Ecto neural progenitor cell (in vitro differentiated cells): ENCODE measurements around the gene PIK3CD.
"Not testable (repeated sequence)": the region's sequence is repeated elsewhere in the genome, so short reads cannot be mapped to it uniquely, and the experiment has no call there.

Experiments
- DNase-seq: peaks from one replicate; pipeline ENCODE4 v3.0.0-alpha.2; 2018; ENCODE audit warnings: low spot score

PIK3CD gene

DNA sequence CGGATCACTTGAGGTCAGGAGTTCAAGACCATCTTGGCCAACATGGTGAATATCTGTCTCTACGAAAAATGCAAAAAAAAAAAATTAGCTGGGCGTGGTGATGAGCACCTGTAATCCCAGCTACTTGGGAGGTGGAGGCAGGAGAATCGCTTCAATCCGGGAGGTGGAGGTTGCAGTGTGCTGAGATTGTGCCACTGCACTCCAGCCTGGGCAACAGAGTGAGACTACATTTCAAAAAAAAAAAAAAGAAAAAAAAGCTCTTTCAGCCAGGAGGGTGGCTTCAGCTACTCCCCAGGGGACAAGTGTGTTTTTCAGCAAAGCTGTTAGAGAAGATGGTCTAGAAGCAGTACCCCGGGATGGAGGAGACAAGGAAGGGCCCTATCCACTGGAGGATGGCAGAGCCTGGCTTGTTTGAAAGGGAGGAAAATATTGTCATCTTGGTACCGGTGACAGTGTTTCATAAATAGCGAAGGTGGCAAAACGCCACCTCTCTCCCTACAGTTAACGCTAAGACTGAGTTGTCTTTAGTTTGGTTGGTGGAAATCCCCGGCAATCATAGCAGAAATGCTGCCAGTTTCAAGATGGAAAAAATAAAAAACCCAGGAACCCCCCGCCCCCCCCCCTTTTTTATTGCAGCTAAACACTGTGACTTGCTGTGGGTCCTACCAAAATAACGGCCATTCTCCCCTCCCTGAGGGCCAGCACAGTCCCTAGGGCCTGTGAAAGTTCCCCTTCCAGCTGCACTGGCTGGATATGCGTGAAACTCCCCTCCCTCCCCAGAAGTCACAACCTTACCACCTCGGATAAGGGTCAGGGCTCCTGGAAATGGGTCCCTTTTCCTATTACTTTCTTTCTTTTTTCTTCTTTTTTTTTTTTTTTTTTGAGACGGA lies 3.5 kb downstream of the PIK3CD start:
- no peak for DNase-seq

- no peak for DNase-seq
Measured at GRCh38 chr1:9655836-9656235, 4.3 kb downstream of the PIK3CD start.

GRCh38 chr1:9657521-9658032 lies 6.0 kb downstream of the PIK3CD start:
- DNase-seq: no peak

DNA sequence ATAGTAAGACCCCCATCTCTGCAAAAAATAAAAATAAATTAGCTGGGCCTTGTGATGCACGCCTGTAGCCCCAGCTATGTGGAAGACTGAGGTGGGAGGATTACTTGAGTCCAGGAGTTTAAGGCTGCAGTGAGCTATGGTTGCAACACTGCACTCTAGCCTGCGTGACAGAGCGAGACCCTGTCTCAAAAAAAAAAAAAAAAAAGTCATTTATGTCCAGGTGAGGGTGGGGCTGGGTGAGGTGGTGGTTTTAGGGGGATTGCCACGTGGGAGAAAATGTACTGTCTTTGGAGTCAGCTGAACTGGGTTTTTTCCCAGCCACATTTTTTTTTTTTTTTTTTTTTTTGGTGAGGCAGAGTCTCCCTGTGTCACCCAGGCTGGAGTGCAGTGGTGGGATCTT lies 6.7 kb downstream of the PIK3CD start:
- no peak for DNase-seq

- DNase-seq: no peak
Measured at GRCh38 chr1:9659328-9659727, 7.8 kb downstream of the PIK3CD start.

- no peak for DNase-seq
Measured at GRCh38 chr1:9663257-9663656, 11.7 kb downstream of the PIK3CD start.

DNA sequence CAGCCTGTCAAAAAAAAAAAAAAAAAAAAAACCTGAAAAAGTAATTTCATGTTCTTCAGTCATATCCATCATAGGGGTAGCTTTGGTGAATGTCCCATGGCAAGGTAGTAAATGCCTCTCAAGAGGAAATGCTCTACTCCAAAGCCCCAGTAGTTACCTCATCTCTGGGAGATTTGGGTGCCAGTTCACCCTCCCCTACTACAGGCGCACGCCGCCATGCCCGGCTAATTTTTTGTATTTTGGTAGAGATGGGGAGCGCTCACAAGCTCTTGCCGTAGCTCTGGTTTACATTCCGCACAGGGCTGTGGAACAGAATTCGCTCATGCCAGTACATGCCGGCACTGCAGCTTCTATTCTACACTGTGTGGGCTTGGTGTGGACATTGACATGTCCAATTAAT lies 13.7 kb downstream of the PIK3CD start:
- DNase-seq: no peak

DNA sequence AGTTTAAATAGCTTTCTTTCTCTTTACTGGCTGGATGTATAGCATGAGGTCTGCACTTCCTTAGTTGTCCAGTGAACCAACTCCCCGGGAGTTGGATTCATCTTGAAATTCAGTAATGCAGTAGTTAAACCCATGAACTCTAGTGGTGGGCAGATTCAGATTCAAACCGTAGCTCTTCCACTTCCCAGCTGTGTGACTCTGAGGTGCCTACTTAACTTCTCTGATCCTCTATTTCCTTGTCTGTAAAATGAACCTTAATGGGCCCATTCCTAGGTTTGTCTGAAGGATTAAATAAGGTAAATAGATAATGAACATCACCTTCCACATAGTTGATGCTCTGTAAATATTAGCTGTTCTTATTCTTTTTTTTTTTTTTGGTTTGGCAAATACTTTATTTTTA lies 16.5 kb downstream of the PIK3CD start:
- DNase-seq: no peak

GRCh38 chr1:9670085-9670484 lies 18.6 kb downstream of the PIK3CD start:
- DNase-seq: no peak

DNA sequence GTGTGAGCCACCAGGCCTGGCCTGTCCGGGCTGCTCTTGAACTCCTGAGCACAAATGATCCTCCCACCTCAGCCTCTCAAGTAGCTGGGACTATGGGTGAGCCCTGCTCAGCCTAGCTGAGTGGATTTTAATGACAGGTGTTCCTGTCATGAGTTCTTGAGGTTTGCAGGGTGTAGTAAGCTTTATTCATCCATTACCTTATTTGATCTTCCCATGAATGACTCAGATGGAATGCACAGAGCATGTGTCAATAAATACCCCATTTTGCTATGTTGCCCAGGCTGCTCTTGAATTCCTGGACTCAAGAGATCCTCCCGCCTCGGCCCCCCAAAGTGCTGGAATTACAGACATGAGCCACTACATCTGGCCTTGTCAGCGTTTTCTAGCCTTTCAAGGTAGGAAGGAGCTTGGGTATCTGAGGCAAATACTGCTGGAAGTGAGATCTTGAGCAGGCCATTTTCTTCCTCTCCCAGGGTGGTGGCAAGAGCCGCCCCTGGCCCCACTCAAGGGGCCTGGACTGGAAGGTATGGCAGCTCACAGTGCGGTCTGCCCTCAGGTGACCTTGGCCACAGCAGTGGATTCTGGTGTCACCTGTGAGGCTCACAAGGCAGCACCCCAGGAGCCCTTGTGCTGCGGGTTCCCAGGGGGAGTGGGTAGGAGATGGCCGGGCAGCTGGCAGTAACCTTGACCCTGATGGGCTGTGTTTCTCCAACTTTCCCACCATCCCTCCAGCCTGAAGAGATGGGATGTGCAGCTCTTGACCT lies 20.0 kb downstream of the PIK3CD start:
- no peak for DNase-seq

DNA sequence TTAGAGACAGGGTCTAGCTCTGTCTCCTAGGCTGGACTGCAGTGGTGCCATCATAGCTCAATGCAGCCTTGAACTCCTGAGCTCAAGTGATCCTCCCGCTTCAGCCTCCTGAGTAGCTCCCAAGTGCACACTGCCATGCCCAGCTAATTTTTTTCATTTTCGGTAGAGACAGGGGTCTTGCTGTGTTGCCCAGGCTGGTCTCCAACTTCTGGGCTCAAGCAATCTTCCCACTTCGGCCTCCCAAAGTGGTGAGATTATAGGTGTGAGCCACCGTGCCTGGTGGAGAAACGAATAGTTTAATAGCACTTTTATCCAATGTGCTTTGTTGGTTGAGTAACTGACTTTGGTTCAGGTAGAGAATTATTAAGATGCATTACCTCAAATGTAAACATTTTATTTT lies 20.9 kb downstream of the PIK3CD start:
- DNase-seq: no peak

DNA sequence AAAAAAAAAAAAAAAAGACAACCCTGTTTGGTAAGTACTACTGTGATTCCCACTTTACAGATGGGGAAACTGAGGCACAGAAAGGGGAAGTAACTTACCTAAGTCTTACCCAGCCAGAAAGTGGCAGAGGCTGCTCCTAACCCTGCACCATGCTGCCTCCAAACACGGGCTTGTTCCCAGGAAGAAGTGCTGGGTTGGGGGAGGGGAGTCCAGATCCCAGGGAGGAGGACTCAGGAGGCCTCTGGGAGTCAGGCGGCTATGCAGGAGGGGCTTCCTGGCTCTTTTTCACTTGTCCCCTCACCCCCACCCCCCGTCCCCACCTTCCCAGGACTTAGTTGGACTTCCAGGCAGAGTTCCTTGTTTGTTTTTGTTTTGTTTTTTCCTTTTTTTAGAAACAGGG lies 23.9 kb downstream of the PIK3CD start:
- no peak for DNase-seq

DNA sequence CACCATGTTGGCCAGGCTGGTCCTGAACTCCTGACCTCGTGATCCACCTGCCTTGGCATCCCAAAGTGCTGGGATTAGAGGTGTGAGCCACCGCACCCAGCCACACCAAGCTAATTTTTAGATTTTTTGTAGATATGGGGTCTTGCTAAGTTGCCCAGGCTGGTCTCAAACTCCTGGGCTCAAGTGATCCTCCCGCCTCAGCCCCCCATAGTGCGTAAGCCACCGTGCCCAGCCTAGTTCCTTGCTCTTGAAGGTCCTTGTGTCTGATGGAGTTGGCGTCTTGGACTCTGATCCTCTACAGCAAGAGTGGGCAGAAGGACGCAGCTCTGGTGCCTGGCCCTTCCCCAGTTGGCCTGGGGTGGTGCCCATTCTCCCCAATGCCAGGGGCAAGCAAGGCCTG lies 24.6 kb downstream of the PIK3CD start:
- DNase-seq: not testable (repeated sequence)

DNA sequence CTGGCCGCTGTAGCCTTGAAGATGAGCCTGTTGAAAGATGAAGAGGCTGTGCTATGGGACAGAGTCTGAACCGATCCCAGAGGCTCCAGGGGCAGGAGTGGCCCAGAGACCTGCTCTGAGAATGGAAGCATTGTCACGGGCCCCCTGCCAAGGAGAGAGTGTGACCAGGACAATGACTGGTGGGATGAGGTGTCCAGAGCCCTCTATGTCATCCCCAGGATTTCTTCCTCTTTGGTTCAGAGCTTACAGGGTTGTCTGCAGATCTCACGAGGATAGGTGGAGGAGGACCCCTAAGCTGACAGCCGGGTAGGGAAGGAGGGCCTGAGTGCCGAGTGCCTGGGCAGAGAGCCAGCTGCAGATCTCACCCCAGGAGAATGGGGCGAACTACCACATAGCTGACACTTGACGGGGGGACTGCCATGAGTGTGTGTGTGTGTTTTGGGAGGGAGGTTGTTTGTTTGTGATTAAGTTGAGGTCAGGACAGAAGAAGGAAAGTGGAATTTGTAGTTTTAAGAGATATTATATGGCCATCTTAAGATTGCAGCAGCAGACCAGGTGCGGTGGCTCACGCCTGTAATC lies 25.4 kb downstream of the PIK3CD start:
- DNase-seq: no peak

GRCh38 chr1:9680091-9680490 lies 28.6 kb downstream of the PIK3CD start:
- no peak for DNase-seq

DNA sequence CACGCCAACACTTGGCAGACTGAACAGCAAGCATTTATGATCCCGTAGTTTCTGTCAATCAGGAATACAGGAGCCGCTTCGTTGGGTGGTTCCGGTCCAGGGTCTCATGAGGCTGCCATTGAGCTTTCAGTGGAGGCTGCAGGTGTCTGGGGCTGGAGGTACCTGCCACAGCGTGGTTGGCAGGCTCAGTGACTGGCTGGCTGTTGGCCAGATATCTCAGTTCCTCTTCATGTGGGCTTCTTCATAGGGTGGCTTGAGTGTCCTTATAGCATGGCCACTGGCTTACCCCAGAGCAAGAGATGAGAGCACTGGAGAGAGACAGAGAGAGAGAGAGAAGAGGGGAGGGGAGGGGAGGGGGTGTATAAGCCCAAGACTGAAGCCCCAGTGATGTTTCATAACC lies 29.3 kb downstream of the PIK3CD start:
- no peak for DNase-seq

DNA sequence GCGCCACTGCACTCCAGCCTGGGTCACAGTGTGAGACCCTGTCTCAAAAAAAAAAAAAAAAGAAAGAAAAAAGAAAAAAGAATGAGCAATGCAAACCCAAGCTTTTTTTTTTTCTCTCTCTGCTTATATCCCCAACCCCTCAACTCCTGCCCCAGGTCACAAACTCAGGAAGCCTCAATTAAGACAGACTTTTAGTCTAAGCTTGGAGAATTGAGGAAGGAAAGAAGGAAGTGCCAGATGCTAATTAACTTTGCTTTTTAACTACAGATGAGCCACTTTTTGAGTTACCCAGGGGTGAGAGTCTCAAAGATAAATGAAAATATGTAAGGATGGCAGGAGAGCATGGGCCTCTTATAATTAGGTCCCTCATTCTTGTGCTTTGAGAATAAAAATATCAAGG lies 33.3 kb downstream of the PIK3CD start:
- DNase-seq: no peak

GRCh38 chr1:9687120-9687873 lies 35.8 kb downstream of the PIK3CD start:
- DNase-seq: peak; percentile 81

- peak; percentile 69 for DNase-seq
Measured at GRCh38 chr1:9687874-9688582, 36.5 kb downstream of the PIK3CD start.

GRCh38 chr1:9688599-9688998 lies 37.1 kb downstream of the PIK3CD start:
- no peak for DNase-seq

DNA sequence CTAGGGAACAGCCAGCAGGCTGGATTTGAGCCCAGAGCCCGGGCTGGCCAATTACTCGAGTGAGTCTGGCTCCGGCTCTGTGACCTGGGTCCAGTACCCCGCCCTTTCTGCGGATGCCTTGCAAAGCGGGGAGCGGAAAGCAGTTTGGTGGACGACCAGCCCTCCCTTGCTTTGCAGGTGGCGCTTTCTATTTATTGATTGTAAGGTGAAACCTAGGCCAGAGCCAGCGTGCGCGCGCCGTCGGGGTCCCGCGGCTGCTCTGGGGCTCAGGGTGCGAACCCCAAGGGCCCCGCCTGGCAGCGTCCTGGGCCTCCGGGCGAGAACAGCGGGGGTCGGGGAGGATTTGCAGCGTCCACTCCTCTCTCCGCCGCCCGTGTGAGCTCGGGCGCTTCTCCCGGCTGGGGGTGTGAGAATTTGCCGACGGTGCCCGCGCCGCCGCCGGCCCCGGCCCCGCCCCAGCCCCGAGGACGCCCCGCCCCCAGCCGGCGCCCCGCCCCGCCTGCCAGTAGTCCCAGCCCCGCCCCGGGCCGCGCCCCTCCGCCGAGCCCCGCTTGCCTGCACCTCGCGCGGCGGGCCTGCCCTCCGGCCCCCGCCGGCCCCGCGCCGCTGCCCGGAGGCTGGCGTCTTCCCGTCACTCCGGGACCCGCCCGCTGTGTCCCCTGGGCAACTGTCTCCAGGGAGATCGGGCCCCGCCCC lies 37.6 kb downstream of the PIK3CD start:
- peak; percentile 96 for DNase-seq
